ENCODE data around the gene EXTL2. TPM values are rescaled to one million over a fixed set of nuclear protein-coding genes. Genes with fewer than 3 reads are reported as not detected.
"Not testable (repeated sequence)": the region's sequence is repeated elsewhere in the genome, so short reads cannot be mapped to it uniquely, and the experiment has no call there.

The EXTL2 gene
- polyA plus RNA-seq (2013, experiment 1 of 2) = 41.6 TPM
- 41.7 TPM for polyA plus RNA-seq (2013, experiment 2 of 2)

GRCh38 chr1:100894603-100895539, at the start of gene EXTL2:
Gene EXTL2 (minus strand): TSS chr1:100894842. CDS start chr1:100888757, 6,085 bp downstream.
- under 1% methylated on average over 47 of the region's 47 CpGs for WGBS

GRCh38 chr1:100943533-100943932, 48.9 kb upstream of the EXTL2 start:
- H3K4me3 ChIP-seq (ENCODE audit: low read length) = no peak overlapping the region
- H3K9ac ChIP-seq (ENCODE audit: low read depth, low read length) = no peak overlapping the region
- no peaks in the 10 kb centered on the region for H3K27me3 ChIP-seq (ENCODE audit: insufficient read depth, low read length)
- peaks cover 36% of the 10 kb centered on the region for H3K36me3 ChIP-seq (ENCODE audit: insufficient read depth, low read length)
- no peak overlapping the region for H3K27ac ChIP-seq (ENCODE audit: low read depth, low read length)
- WGBS = 90% methylated on average over 1 of the region's 1 CpG
- peaks cover 2% of the 10 kb centered on the region; the same call in 1 of the 2 replicates for H3K4me1 ChIP-seq (ENCODE audit: insufficient read depth, low read length)
- no peaks in the 10 kb centered on the region for H3K9me3 ChIP-seq (ENCODE audit: insufficient read depth, low read depth, low read length)

More at GRCh38 chr1:100894603-100895539, at the start of gene EXTL2:
- Histone ChIP-seq H3K4me1 (ENCODE audit: insufficient read depth, low read length) (peaks cover 9% of the 10 kb centered on the region), H3K4me3 (ENCODE audit: low read length) (peak within 1 kb of the TSS; percentile 98), H3K9me3 (ENCODE audit: insufficient read depth, low read depth, low read length) (peaks cover 15% of the 10 kb centered on the region), H3K27me3 (ENCODE audit: insufficient read depth, low read length) (no peaks in the 10 kb centered on the region), H3K9ac (ENCODE audit: low read depth, low read length) (peak within 1 kb of the TSS; percentile 84), H3K27ac (ENCODE audit: low read depth, low read length) (peak within 1 kb of the TSS; percentile 92), H3K36me3 (ENCODE audit: insufficient read depth, low read length) (peaks cover 55% of the 10 kb centered on the region)

- H3K36me3 ChIP-seq (ENCODE audit: insufficient read depth, low read length) = peaks cover 46% of the 10 kb centered on the region
- H3K4me1 ChIP-seq (ENCODE audit: insufficient read depth, low read length) = no peaks in the 10 kb centered on the region
- H3K27me3 ChIP-seq (ENCODE audit: insufficient read depth, low read length) = no peaks in the 10 kb centered on the region
- peaks cover 4% of the 10 kb centered on the region; the same call in 1 of the 2 replicates for H3K9me3 ChIP-seq (ENCODE audit: insufficient read depth, low read depth, low read length)
- no peak overlapping the region for H3K4me3 ChIP-seq (ENCODE audit: low read length)
- WGBS = 100% methylated on average over 2 of the region's 2 CpGs
- H3K9ac ChIP-seq (ENCODE audit: low read depth, low read length) = no peak overlapping the region
- no peak overlapping the region for H3K27ac ChIP-seq (ENCODE audit: low read depth, low read length)
Measured at GRCh38 chr1:100942304-100943046, 47.8 kb upstream of the EXTL2 start.

- Histone ChIP-seq H3K27me3 (ENCODE audit: insufficient read depth, low read length) (no peaks in the 10 kb centered on the region), H3K4me3 (ENCODE audit: low read length) (no peak overlapping the region), H3K36me3 (ENCODE audit: insufficient read depth, low read length) (peaks cover 54% of the 10 kb centered on the region), H3K4me1 (ENCODE audit: insufficient read depth, low read length) (no peaks in the 10 kb centered on the region), H3K9me3 (ENCODE audit: insufficient read depth, low read depth, low read length) (peaks cover 6% of the 10 kb centered on the region; the same call in 1 of the 2 replicates), H3K9ac (ENCODE audit: low read depth, low read length) (no peak overlapping the region), H3K27ac (ENCODE audit: low read depth, low read length) (no peak overlapping the region)
- WGBS = 94% methylated on average over 9 of the region's 9 CpGs
Measured at GRCh38 chr1:100941580-100942216, 47.1 kb upstream of the EXTL2 start.

GRCh38 chr1:100941098-100941527, 46.5 kb upstream of the EXTL2 start:
- no peak overlapping the region for H3K27ac ChIP-seq (ENCODE audit: low read depth, low read length)
- H3K9me3 ChIP-seq (ENCODE audit: insufficient read depth, low read depth, low read length) = peaks cover 6% of the 10 kb centered on the region; the same call in 1 of the 2 replicates
- H3K36me3 ChIP-seq (ENCODE audit: insufficient read depth, low read length) = peaks cover 58% of the 10 kb centered on the region
- 95% methylated on average over 1 of the region's 1 CpG for WGBS
- H3K4me1 ChIP-seq (ENCODE audit: insufficient read depth, low read length) = no peaks in the 10 kb centered on the region
- no peak overlapping the region for H3K4me3 ChIP-seq (ENCODE audit: low read length)
- no peaks in the 10 kb centered on the region for H3K27me3 ChIP-seq (ENCODE audit: insufficient read depth, low read length)
- no peak overlapping the region for H3K9ac ChIP-seq (ENCODE audit: low read depth, low read length)

GRCh38 chr1:100936194-100936967, 41.7 kb upstream of the EXTL2 start:
- Histone ChIP-seq H3K4me3 (ENCODE audit: low read length) (no peak overlapping the region), H3K9me3 (ENCODE audit: insufficient read depth, low read depth, low read length) (peaks cover 6% of the 10 kb centered on the region; the same call in 1 of the 2 replicates), H3K27me3 (ENCODE audit: insufficient read depth, low read length) (no peaks in the 10 kb centered on the region), H3K36me3 (ENCODE audit: insufficient read depth, low read length) (peaks cover 47% of the 10 kb centered on the region), H3K27ac (ENCODE audit: low read depth, low read length) (no peak overlapping the region), H3K4me1 (ENCODE audit: insufficient read depth, low read length) (no peaks in the 10 kb centered on the region), H3K9ac (ENCODE audit: low read depth, low read length) (no peak overlapping the region)

GRCh38 chr1:100933555-100933954, 38.9 kb upstream of the EXTL2 start:
- not testable (repeated sequence) for H3K4me3 ChIP-seq (ENCODE audit: low read length); H3K9ac ChIP-seq (ENCODE audit: low read depth, low read length); H3K9me3 ChIP-seq (ENCODE audit: insufficient read depth, low read depth, low read length); H3K27ac ChIP-seq (ENCODE audit: low read depth, low read length); H3K4me1 ChIP-seq (ENCODE audit: insufficient read depth, low read length); H3K27me3 ChIP-seq (ENCODE audit: insufficient read depth, low read length)
- no CpG with 5 or more reads among the region's 2 CpGs for WGBS
- peaks cover 57% of the 10 kb centered on the region for H3K36me3 ChIP-seq (ENCODE audit: insufficient read depth, low read length)

GRCh38 chr1:100931716-100932115, 37.1 kb upstream of the EXTL2 start:
- no peaks in the 10 kb centered on the region for H3K4me1 ChIP-seq (ENCODE audit: insufficient read depth, low read length)
- 96% methylated on average over 1 of the region's 1 CpG for WGBS

GRCh38 chr1:100930494-100930893, 35.9 kb upstream of the EXTL2 start:
- no peaks in the 10 kb centered on the region for H3K27me3 ChIP-seq (ENCODE audit: insufficient read depth, low read length)
- no peak overlapping the region for H3K9ac ChIP-seq (ENCODE audit: low read depth, low read length)
- no peaks in the 10 kb centered on the region for H3K9me3 ChIP-seq (ENCODE audit: insufficient read depth, low read depth, low read length)
- H3K4me3 ChIP-seq (ENCODE audit: low read length) = no peak overlapping the region
- H3K4me1 ChIP-seq (ENCODE audit: insufficient read depth, low read length) = no peaks in the 10 kb centered on the region
- peaks cover 39% of the 10 kb centered on the region for H3K36me3 ChIP-seq (ENCODE audit: insufficient read depth, low read length)
- no peak overlapping the region for H3K27ac ChIP-seq (ENCODE audit: low read depth, low read length)

More at GRCh38 chr1:100931716-100932115, 37.1 kb upstream of the EXTL2 start:
- Histone ChIP-seq H3K27ac (ENCODE audit: low read depth, low read length) (no peak overlapping the region), H3K9ac (ENCODE audit: low read depth, low read length) (no peak overlapping the region), H3K36me3 (ENCODE audit: insufficient read depth, low read length) (peaks cover 39% of the 10 kb centered on the region), H3K4me3 (ENCODE audit: low read length) (no peak overlapping the region), H3K9me3 (ENCODE audit: insufficient read depth, low read depth, low read length) (no peaks in the 10 kb centered on the region), H3K27me3 (ENCODE audit: insufficient read depth, low read length) (no peaks in the 10 kb centered on the region)

- H3K9ac ChIP-seq (ENCODE audit: low read depth, low read length) = no peak overlapping the region
- H3K4me1 ChIP-seq (ENCODE audit: insufficient read depth, low read length) = no peaks in the 10 kb centered on the region
- no peaks in the 10 kb centered on the region for H3K9me3 ChIP-seq (ENCODE audit: insufficient read depth, low read depth, low read length)
- H3K4me3 ChIP-seq (ENCODE audit: low read length) = no peak overlapping the region
- WGBS = 81% methylated on average over 3 of the region's 3 CpGs
- H3K27ac ChIP-seq (ENCODE audit: low read depth, low read length) = no peak overlapping the region
- H3K36me3 ChIP-seq (ENCODE audit: insufficient read depth, low read length) = peaks cover 57% of the 10 kb centered on the region
- H3K27me3 ChIP-seq (ENCODE audit: insufficient read depth, low read length) = no peaks in the 10 kb centered on the region
Measured at GRCh38 chr1:100928128-100928527, 33.5 kb upstream of the EXTL2 start.

All from HUES64 (cell line).